Mesenchymal stem cell (in vitro differentiated cells and primary cell): Measurements from ENCODE around the gene PPP1R13B.
A peak's percentile ranks its signal among the peaks of the same experiment; 100 is the strongest.

Source experiments
- DNase-seq: peaks from one replicate; pipeline ENCODE4 v3.0.0-alpha.2; 2013
- H2AFZ ChIP-seq: one replicate; pipeline ENCODE4 v1.6.1; 2013; ENCODE audit warnings: low read depth, mild to moderate bottlenecking, control low read depth, inconsistent platforms, low read length, moderate library complexity
- H2AK5ac ChIP-seq: 2 replicates; pipeline ENCODE4 v1.6.1; 2013; ENCODE audit warnings: low read length, moderate library complexity, mild to moderate bottlenecking, inconsistent platforms; ENCODE audit not compliant: severe bottlenecking
- H2BK120ac ChIP-seq: one replicate; pipeline ENCODE4 v1.6.1; 2013; ENCODE audit warnings: low read depth, mild to moderate bottlenecking, inconsistent platforms, low read length, moderate library complexity
- H2BK12ac ChIP-seq, 2 experiments: one replicate each; pipeline ENCODE4 v1.6.1; 2013; ENCODE audit warnings: inconsistent platforms in 2 of 2, low read length in 2 of 2, mild to moderate bottlenecking in 2 of 2, moderate library complexity in 2 of 2, control low read depth in 1 of 2
- H2BK15ac ChIP-seq: one replicate; pipeline ENCODE4 v1.6.1; 2013; ENCODE audit warnings: mild to moderate bottlenecking, low read depth, inconsistent platforms; ENCODE audit not compliant: poor library complexity, severe bottlenecking
- H2BK5ac ChIP-seq: 2 replicates; pipeline ENCODE4 v1.6.1; 2013; ENCODE audit warnings: low read depth, mild to moderate bottlenecking, low read length, control low read depth, inconsistent platforms; ENCODE audit not compliant: poor library complexity, severe bottlenecking
- H3K14ac ChIP-seq, 2 experiments: one replicate each; pipeline ENCODE4 v1.6.1; 2013; ENCODE audit warnings: inconsistent platforms in 2 of 2, low read length in 2 of 2, control low read depth in 1 of 2, mild to moderate bottlenecking in 1 of 2, moderate library complexity in 1 of 2
- H3K18ac ChIP-seq, 2 experiments: one replicate each; pipeline ENCODE4 v1.6.1; 2013; ENCODE audit warnings: inconsistent platforms in 2 of 2, low read length in 2 of 2, control low read depth in 1 of 2, low read depth in 1 of 2, mild to moderate bottlenecking in 1 of 2
- H3K23ac ChIP-seq, 2 experiments: one replicate each; pipeline ENCODE4 v1.6.1; 2013; ENCODE audit warnings: inconsistent platforms in 2 of 2, low read length in 2 of 2, mild to moderate bottlenecking in 2 of 2, moderate library complexity in 2 of 2, control low read depth in 1 of 2
- H3K27ac ChIP-seq: 2 replicates; pipeline ENCODE4 v1.5.1; 2013; ENCODE audit warnings: mild to moderate bottlenecking, moderate library complexity, low read length, control low read depth, inconsistent platforms; ENCODE audit not compliant: poor library complexity, severe bottlenecking
- H3K27me3 ChIP-seq, 2 experiments: 2 replicates each; pipeline versions ENCODE4 v1.6.1 to v1.7.0; 2013; ENCODE audit warnings: low read length in 2 of 2, mild to moderate bottlenecking in 2 of 2, moderate library complexity in 2 of 2, control low read depth in 1 of 2, inconsistent platforms in 1 of 2; ENCODE audit not compliant: control insufficient read depth in 1 of 2, insufficient read depth in 1 of 2
- H3K36me3 ChIP-seq, 2 experiments: 2 replicates each; pipeline versions ENCODE4 v1.6.1 to v1.7.0; 2013; ENCODE audit warnings: low read length in 2 of 2, control low read depth in 1 of 2, inconsistent platforms in 1 of 2, low read depth in 1 of 2, mild to moderate bottlenecking in 1 of 2; ENCODE audit not compliant: insufficient read depth in 2 of 2, control insufficient read depth in 1 of 2
- H3K4ac ChIP-seq, 2 experiments: one replicate each; pipeline ENCODE4 v1.6.1; 2013; ENCODE audit warnings: inconsistent platforms in 2 of 2, low read length in 2 of 2, mild to moderate bottlenecking in 2 of 2, moderate library complexity in 2 of 2, control low read depth in 1 of 2, low read depth in 1 of 2
- H3K4me1 ChIP-seq: 2 replicates; pipeline ENCODE4 v1.6.1; 2013; ENCODE audit warnings: low read depth, low read length, control low read depth; ENCODE audit not compliant: control insufficient read depth, insufficient read depth
- H3K4me2 ChIP-seq: 2 replicates; pipeline ENCODE4 v1.6.1; 2013; ENCODE audit warnings: low read length, mild to moderate bottlenecking, inconsistent platforms; ENCODE audit not compliant: poor library complexity, severe bottlenecking
- H3K4me3 ChIP-seq, 2 experiments: 2 replicates each; pipeline versions ENCODE4 v1.5.1 to v1.7.0; 2013; ENCODE audit warnings: low read length in 2 of 2, mild to moderate bottlenecking in 2 of 2, control low read depth in 1 of 2, low read depth in 1 of 2; ENCODE audit not compliant: insufficient read depth in 1 of 2
- H3K79me1 ChIP-seq: replicated peaks from 2 replicates; pipeline ENCODE4 v1.6.1; 2013; ENCODE audit warnings: mild to moderate bottlenecking, control low read depth, low read length, inconsistent platforms; ENCODE audit not compliant: poor library complexity, severe bottlenecking
- H3K9ac ChIP-seq: 2 replicates; pipeline ENCODE4 v1.7.0; 2013; ENCODE audit warnings: mild to moderate bottlenecking, low read length, moderate library complexity
- H3K9me3 ChIP-seq: 2 replicates; pipeline ENCODE4 v1.7.0; 2013; ENCODE audit warnings: mild to moderate bottlenecking, low read length; ENCODE audit not compliant: control insufficient read depth
- H4K8ac ChIP-seq: one replicate; pipeline ENCODE4 v1.6.1; 2013; ENCODE audit warnings: inconsistent platforms, mild to moderate bottlenecking, low read length, moderate library complexity
- H4K91ac ChIP-seq: one replicate; pipeline ENCODE4 v1.6.1; 2013; ENCODE audit warnings: mild to moderate bottlenecking, low read length, inconsistent platforms
- WGBS: methylation state at CpG from one replicate; pipeline ENCODE4 v1.1.7; 2013; ENCODE audit warnings: mixed read lengths; 5-methylcytosine and 5-hydroxymethylcytosine counted together

The PPP1R13B gene

GRCh38 chr14:103746701-103747100 lies 100.7 kb downstream of the PPP1R13B start:
- H4K8ac ChIP-seq: no peak overlapping the region
- peaks cover 6% of the 10 kb centered on the region for H3K4me1 ChIP-seq
- H3K27ac ChIP-seq: no peak overlapping the region
- H2AK5ac ChIP-seq: no peak overlapping the region
- H3K27me3 ChIP-seq: no peaks in the 10 kb centered on the region
- peaks cover 0 to 15% of the 10 kb centered on the region in 2 experiments for H3K36me3 ChIP-seq
- no peak overlapping the region for H2AFZ ChIP-seq
- no peak overlapping the region for H3K4me2 ChIP-seq
- no peak overlapping the region for H3K9ac ChIP-seq
- no peak overlapping the region for H2BK5ac ChIP-seq
- no peak overlapping the region for H3K18ac ChIP-seq
- H3K79me1 ChIP-seq: no peaks in the 10 kb centered on the region
- DNase-seq: no peak
- H2BK12ac ChIP-seq: no peak overlapping the region
- no peak overlapping the region for H3K4me3 ChIP-seq
- WGBS: 83% methylated on average over 10 of the region's 10 CpGs
- H3K9me3 ChIP-seq: no peaks in the 10 kb centered on the region
- H3K4ac ChIP-seq: no peak overlapping the region
- H3K14ac ChIP-seq: peak overlapping the region in 1 of 2 experiments; percentile 5
- no peak overlapping the region for H2BK15ac ChIP-seq
- H2BK120ac ChIP-seq: no peak overlapping the region
- H3K23ac ChIP-seq: no peak overlapping the region
- no peak overlapping the region for H4K91ac ChIP-seq

DNA sequence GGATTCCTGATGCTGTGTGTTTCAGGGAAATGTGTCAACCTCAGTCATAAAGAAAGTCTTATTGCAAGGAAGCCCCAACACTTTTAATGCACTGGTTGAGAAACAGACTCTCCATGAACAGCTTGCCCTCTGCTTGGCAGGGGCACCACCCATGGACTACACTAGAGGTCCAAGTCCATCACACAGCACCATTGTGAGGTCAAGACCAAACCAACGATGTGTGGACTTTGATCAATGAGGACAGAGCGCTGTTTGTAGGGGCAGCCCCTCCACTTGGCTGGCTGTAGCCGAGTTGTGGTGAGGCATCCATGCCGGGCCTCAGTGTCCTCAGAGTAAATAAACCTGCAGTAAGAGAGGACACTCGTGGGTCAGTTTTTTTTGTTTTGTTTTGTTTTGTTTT lies 102.0 kb downstream of the PPP1R13B start:
- Histone ChIP-seq H3K4me1 (peaks cover 10% of the 10 kb centered on the region), H3K79me1 (no peaks in the 10 kb centered on the region), H2BK120ac (no peak overlapping the region), H2AK5ac (no peak overlapping the region), H3K9ac (no peak overlapping the region), H3K27me3 (no peaks in the 10 kb centered on the region), H3K23ac (no peak overlapping the region), H3K36me3 (peaks cover 0 to 15% of the 10 kb centered on the region in 2 experiments), H4K91ac (no peak overlapping the region), H3K27ac (no peak overlapping the region), H3K4ac (no peak overlapping the region), H3K9me3 (no peaks in the 10 kb centered on the region), H3K14ac (no peak overlapping the region), H3K4me2 (no peak overlapping the region), H4K8ac (no peak overlapping the region), H3K4me3 (no peak overlapping the region), H2BK5ac (no peak overlapping the region), H2BK12ac (no peak overlapping the region), H3K18ac (no peak overlapping the region), H2AFZ (no peak overlapping the region), H2BK15ac (no peak overlapping the region)
- 91% methylated on average over 5 of the region's 5 CpGs for WGBS
- DNase-seq: no peak

DNA sequence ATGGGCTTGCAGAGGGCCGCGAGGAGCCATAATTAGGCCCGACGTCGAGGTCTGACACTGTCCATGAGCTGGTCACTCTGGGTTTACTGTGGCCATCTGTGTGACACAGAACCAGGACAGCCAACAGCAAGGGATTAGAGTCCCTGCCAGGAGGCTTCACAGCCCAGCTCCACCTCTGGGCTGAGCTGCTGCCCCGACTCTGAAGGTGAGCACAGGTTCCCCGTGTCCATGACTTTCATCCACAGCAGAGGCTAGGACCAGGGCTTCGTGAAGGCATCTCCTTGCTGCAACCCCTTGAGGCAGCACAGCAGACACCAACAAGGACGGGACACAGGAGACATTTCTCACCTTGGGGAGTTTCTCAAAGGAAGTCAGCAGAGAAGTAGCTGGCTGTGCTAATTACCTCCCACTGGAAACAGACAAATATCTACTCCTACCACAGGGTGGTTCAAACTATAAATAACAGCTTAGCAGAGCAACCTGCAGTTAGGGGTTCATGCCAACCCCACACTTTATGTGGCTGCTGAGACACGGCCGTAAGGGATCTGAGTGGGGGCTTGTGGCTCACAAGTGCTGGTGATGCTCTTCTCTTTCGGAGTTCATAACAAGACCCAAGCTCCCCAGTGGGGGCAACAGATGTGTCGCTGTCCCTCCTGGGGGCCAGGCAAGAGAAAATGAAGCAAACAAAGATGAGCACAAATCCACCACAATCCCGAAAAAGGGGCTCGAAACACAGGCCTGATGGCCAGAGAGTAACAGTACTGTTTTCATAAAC lies 102.6 kb downstream of the PPP1R13B start:
- H3K9me3 ChIP-seq: no peaks in the 10 kb centered on the region
- H3K9ac ChIP-seq: no peak overlapping the region

GRCh38 chr14:103743691-103744090 lies 103.7 kb downstream of the PPP1R13B start:
- 91% methylated on average over 15 of the region's 15 CpGs for WGBS
- H2BK120ac ChIP-seq: no peak overlapping the region

More for the DNA sequence above, 102.6 kb downstream of the PPP1R13B start:
- H3K79me1 ChIP-seq: no peaks in the 10 kb centered on the region
- no peak overlapping the region for H2BK120ac ChIP-seq
- H2AK5ac ChIP-seq: no peak overlapping the region
- H3K4me3 ChIP-seq: no peak overlapping the region
- no peaks in the 10 kb centered on the region for H3K27me3 ChIP-seq
- H3K18ac ChIP-seq: no peak overlapping the region
- 87% methylated on average over 15 of the region's 15 CpGs for WGBS
- no peak overlapping the region for H3K4me2 ChIP-seq
- H3K36me3 ChIP-seq: peaks cover 0 to 21% of the 10 kb centered on the region in 2 experiments
- no peak overlapping the region for H2BK12ac ChIP-seq
- peaks cover 10% of the 10 kb centered on the region for H3K4me1 ChIP-seq
- no peak overlapping the region for H3K23ac ChIP-seq
- no peak overlapping the region for H3K4ac ChIP-seq
- H2BK15ac ChIP-seq: no peak overlapping the region
- no peak overlapping the region for H2BK5ac ChIP-seq
- H3K27ac ChIP-seq: no peak overlapping the region
- no peak overlapping the region for H4K8ac ChIP-seq
- no peak for DNase-seq
- H4K91ac ChIP-seq: no peak overlapping the region
- H2AFZ ChIP-seq: no peak overlapping the region
- no peak overlapping the region for H3K14ac ChIP-seq

More at GRCh38 chr14:103743691-103744090, 103.7 kb downstream of the PPP1R13B start:
- H3K14ac ChIP-seq: no peak overlapping the region
- H3K79me1 ChIP-seq: no peaks in the 10 kb centered on the region
- no peak overlapping the region for H3K27ac ChIP-seq
- no peak overlapping the region for H2BK12ac ChIP-seq
- no peak overlapping the region for H3K23ac ChIP-seq
- no peak for DNase-seq
- H2AK5ac ChIP-seq: no peak overlapping the region
- no peak overlapping the region for H4K91ac ChIP-seq
- no peaks in the 10 kb centered on the region for H3K9me3 ChIP-seq
- peaks cover 8% of the 10 kb centered on the region for H3K4me1 ChIP-seq
- no peak overlapping the region for H3K4me2 ChIP-seq
- no peak overlapping the region for H3K18ac ChIP-seq
- H4K8ac ChIP-seq: no peak overlapping the region
- no peak overlapping the region for H3K9ac ChIP-seq
- peaks cover 0 to 33% of the 10 kb centered on the region in 2 experiments for H3K36me3 ChIP-seq
- no peak overlapping the region for H2BK5ac ChIP-seq
- H3K4ac ChIP-seq: no peak overlapping the region
- H2BK15ac ChIP-seq: no peak overlapping the region
- no peaks in the 10 kb centered on the region for H3K27me3 ChIP-seq
- H3K4me3 ChIP-seq: no peak overlapping the region
- H2AFZ ChIP-seq: no peak overlapping the region
